Osteoblast (primary cell): Measurements from ENCODE around the gene IP6K2. TPM values are rescaled to one million over a fixed set of nuclear protein-coding genes. Genes with fewer than 3 reads are reported as not detected.
"Not testable (repeated sequence)": the region's sequence is repeated elsewhere in the genome, so short reads cannot be mapped to it uniquely, and the experiment has no call there.

Experiments used
- DNase-seq: peaks from one replicate; pipeline ENCODE4 v3.0.0; 2011; ENCODE audit warnings: low spot score, mixed read lengths; ENCODE audit not compliant: insufficient read length; ENCODE audit errors: missing footprints
- H2AFZ ChIP-seq: 2 replicates; pipeline ENCODE4 v1.6.0; 2011; ENCODE audit warnings: mild to moderate bottlenecking, low read length
- H3K27ac ChIP-seq: 2 replicates; pipeline ENCODE4 v1.5.1; 2011; ENCODE audit warnings: mild to moderate bottlenecking, low read depth, low read length, moderate library complexity
- H3K27me3 ChIP-seq: 2 replicates; pipeline ENCODE4 v1.6.0; 2012; ENCODE audit warnings: mild to moderate bottlenecking, control low read depth, inconsistent platforms, low read length, moderate library complexity; ENCODE audit not compliant: insufficient read depth
- H3K36me3 ChIP-seq: 2 replicates; pipeline ENCODE4 v1.5.1; 2011; ENCODE audit warnings: mild to moderate bottlenecking, low read length, control low read depth, moderate library complexity; ENCODE audit not compliant: insufficient read depth
- H3K4me1 ChIP-seq: 2 replicates; pipeline ENCODE4 v1.5.1; 2011; ENCODE audit warnings: mild to moderate bottlenecking, low read length, control low read depth, moderate library complexity; ENCODE audit not compliant: insufficient read depth
- H3K4me2 ChIP-seq: 2 replicates; pipeline ENCODE4 v1.6.0; 2011; ENCODE audit warnings: mild to moderate bottlenecking, low read length; ENCODE audit not compliant: insufficient read depth
- H3K4me3 ChIP-seq: fragments of 200-600 bp; sonication (generic); 3 replicates; pipeline ENCODE4 v1.5.1; 2012; ENCODE audit warnings: mild to moderate bottlenecking, low read length, inconsistent platforms; ENCODE audit not compliant: insufficient read depth
- H3K79me2 ChIP-seq: 2 replicates; pipeline ENCODE4 v1.6.0; 2012; ENCODE audit warnings: mild to moderate bottlenecking, low read length, control low read depth, inconsistent platforms; ENCODE audit not compliant: insufficient read depth
- H3K9me3 ChIP-seq: 2 replicates; pipeline ENCODE4 v1.5.1; 2011; ENCODE audit warnings: low read depth, low read length, control low read depth
- H4K20me1 ChIP-seq: 2 replicates; pipeline ENCODE4 v1.6.0; 2012; ENCODE audit warnings: mild to moderate bottlenecking, low read length, control low read depth; ENCODE audit not compliant: insufficient read depth
- CTCF ChIP-seq: IDR thresholded peaks from 2 replicates; pipeline ENCODE4 v1.5.1; 2011; ENCODE audit warnings: mild to moderate bottlenecking, low read depth, low read length, moderate library complexity; ENCODE audit errors: extremely low read depth
- total RNA-seq: library from RNA; depleted of rRNA; stranded (reverse); fragments of >200 nt; gene quantifications from 2 replicates; pipeline ENCODE4 v1.2.3, GENCODE V29; 2012

The IP6K2 gene
- total RNA-seq, 1 donor = 44.9 TPM

- Histone ChIP-seq H3K4me2 (peak overlapping the region; percentile 78), H4K20me1 (no peaks in the 10 kb centered on the region), H3K9me3 (no peaks in the 10 kb centered on the region), H3K36me3 (peaks cover under 1% of the 10 kb centered on the region), H2AFZ (peak overlapping the region; percentile 78), H3K27ac (no peak overlapping the region), H3K4me3 (peak overlapping the region; percentile 49), H3K79me2 (no peaks in the 10 kb centered on the region), H3K4me1 (peaks cover 9% of the 10 kb centered on the region), H3K27me3 (no peaks in the 10 kb centered on the region)
- peak; percentile 88 for TF ChIP-seq CTCF
- DNase-seq = peak; percentile 99
These were observed 23.2 kb upstream of the IP6K2 start for GRCh38 chr3:48739955-48740823.

GRCh38 chr3:48739617-48739954 lies 22.6 kb upstream of the IP6K2 start:
- Histone ChIP-seq H3K79me2 (no peaks in the 10 kb centered on the region), H3K4me1 (peaks cover 9% of the 10 kb centered on the region), H3K27ac (no peak overlapping the region), H3K4me2 (peak overlapping the region; percentile 78), H3K9me3 (no peaks in the 10 kb centered on the region), H3K4me3 (peak overlapping the region; percentile 49), H3K27me3 (no peaks in the 10 kb centered on the region), H3K36me3 (no peaks in the 10 kb centered on the region), H2AFZ (peak overlapping the region; percentile 78), H4K20me1 (no peaks in the 10 kb centered on the region)
- no peak for TF ChIP-seq CTCF
- DNase-seq = peak; percentile 25

- no peaks in the 10 kb centered on the region for H3K9me3 ChIP-seq
- no peak overlapping the region for H3K4me2 ChIP-seq
- H2AFZ ChIP-seq = no peak overlapping the region
- no peaks in the 10 kb centered on the region for H4K20me1 ChIP-seq
- H3K79me2 ChIP-seq = no peaks in the 10 kb centered on the region
- peak; percentile 52 for DNase-seq
- no peaks in the 10 kb centered on the region for H3K36me3 ChIP-seq
- TF ChIP-seq CTCF = no peak
- H3K27ac ChIP-seq = no peak overlapping the region
- H3K27me3 ChIP-seq = no peaks in the 10 kb centered on the region
- no peak overlapping the region for H3K4me3 ChIP-seq
- peaks cover 9% of the 10 kb centered on the region for H3K4me1 ChIP-seq
These were observed 22.1 kb upstream of the IP6K2 start for GRCh38 chr3:48738926-48739616.

- no peak for DNase-seq
- Histone ChIP-seq H3K27me3 (no peaks in the 10 kb centered on the region), H3K36me3 (no peaks in the 10 kb centered on the region), H3K4me3 (no peak overlapping the region), H3K79me2 (no peaks in the 10 kb centered on the region), H3K9me3 (no peaks in the 10 kb centered on the region), H3K4me2 (no peak overlapping the region), H2AFZ (no peak overlapping the region), H3K27ac (no peak overlapping the region), H3K4me1 (peaks cover 9% of the 10 kb centered on the region), H4K20me1 (no peaks in the 10 kb centered on the region)
- TF ChIP-seq CTCF = no peak
These were observed 21.1 kb upstream of the IP6K2 start for GRCh38 chr3:48738144-48738536.

GRCh38 chr3:48735075-48735767 lies 18.2 kb upstream of the IP6K2 start:
- not testable (repeated sequence) for H3K4me1 ChIP-seq

More at GRCh38 chr3:48735075-48735767, 18.2 kb upstream of the IP6K2 start:
- H3K27ac ChIP-seq, H4K20me1 ChIP-seq, H3K36me3 ChIP-seq, H3K9me3 ChIP-seq, H3K79me2 ChIP-seq, H3K27me3 ChIP-seq, H3K4me3 ChIP-seq, H3K4me2 ChIP-seq, H2AFZ ChIP-seq: not testable (repeated sequence)
- peak; percentile 46 for DNase-seq
